Kasumi-1 (cell line): ENCODE measurements around the gene PDIA2.
"Not testable (repeated sequence)": the region's sequence is repeated elsewhere in the genome, so short reads cannot be mapped to it uniquely, and the experiment has no call there.

Experiments
- DNase-seq, 2 experiments: peaks; one replicate each; lab custom pipeline; 2025; lab: John Stamatoyannopoulos, UW

Gene PDIA2

DNA sequence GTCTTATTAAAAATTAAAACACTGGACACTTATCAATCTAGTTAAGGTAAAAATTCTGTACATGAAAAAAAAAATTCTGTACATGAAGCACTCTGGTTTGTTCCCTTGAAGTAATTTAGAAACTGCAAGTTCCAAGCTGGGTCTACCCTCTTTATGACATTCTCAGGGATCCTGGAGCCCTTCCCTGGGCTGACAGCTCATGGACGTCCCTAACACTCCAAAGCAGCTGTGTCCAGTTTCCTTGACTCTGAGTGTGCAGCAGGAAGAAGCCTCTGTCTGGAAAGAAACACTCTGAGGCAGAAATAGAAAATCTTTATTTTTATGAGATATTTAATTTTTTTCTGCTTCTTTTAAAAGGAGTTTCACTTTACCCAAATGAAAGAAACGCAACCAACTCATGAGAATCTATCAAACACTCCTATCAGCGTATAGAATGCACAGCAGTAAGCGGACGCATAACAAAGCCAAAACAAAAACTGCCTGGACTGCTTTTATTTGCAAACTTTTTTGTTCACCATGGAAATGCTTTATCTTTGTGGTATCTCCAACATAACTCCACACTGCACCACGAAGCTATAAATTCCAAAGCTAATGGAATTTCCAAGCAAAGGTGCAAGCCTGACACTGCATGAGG, 48.3 kb downstream of the PDIA2 start:
- DNase-seq, result not testable (repeated sequence)

- DNase-seq, result no peak
These were observed 50.6 kb downstream of the PDIA2 start for GRCh38 chr16:333406-334094.

DNA sequence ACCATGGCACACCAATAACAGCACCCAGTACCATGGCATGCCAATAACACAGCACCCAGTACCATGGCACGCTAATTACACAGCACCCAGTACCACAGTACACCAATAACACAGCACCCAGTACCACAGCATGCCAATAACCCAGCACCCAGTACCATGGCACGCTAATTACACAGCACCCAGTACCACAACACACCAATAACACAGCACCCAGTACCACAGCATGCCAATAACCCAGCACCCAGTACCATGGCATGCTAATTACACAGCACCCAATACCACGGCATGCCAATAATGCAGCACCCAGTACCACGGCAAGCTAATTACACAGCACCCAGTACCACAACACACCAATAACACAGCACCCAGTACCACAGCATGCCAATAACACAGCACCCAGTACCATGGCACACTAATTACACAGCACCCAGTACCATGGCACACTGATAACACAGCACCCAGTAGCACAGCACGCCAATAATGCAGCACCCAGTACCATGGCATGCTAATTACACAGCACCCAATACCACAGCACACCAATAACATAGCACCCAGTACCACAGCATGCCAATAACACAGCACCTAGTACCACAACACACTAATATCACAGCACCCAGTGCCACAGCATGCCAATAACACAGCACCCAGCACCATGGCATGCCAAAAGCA, 51.3 kb downstream of the PDIA2 start:
- not testable (repeated sequence) for DNase-seq

DNA sequence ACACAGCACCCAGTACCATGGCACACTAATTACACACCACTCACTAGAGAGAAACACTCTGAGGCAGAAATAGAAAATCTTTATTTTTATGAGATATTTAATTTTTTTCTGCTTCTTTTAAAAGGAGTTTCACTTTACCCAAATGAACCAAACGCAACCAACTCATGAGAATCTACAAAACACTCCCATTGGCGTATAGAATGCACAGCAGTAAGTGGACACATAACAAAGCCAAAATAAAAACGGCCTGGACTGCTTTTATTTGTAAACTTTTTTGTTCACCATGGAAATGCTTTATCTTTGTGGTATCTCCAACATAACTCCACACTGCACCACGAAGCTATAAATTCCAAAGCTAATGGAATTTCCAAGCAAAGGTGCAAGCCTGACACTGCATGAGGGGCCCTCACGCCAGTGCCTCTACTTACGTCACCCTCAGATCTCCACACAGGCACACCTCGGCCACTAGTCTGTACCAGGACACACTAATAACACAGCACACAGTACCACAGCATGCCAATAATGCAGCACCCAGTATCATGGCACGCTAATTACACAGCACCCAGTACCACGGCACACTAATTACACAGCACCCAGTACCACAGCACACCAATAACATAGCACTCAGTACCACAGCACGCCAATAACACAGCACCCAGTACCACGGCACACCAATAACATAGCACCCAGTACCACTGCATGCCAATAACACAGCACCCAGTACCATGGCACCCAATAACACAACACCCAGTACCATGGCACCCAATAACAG, 52.1 kb downstream of the PDIA2 start:
- not testable (repeated sequence) for DNase-seq

- no peak for DNase-seq
These were observed 53.3 kb downstream of the PDIA2 start for GRCh38 chr16:336269-336668.
